ENCODE measurements around the gene RNF213. TPM values are rescaled to one million over a fixed set of nuclear protein-coding genes. Genes with fewer than 3 reads are reported as not detected.

RNF213 gene
- total RNA-seq, 1 donor from 2014 or later = 47.3 TPM

DNA sequence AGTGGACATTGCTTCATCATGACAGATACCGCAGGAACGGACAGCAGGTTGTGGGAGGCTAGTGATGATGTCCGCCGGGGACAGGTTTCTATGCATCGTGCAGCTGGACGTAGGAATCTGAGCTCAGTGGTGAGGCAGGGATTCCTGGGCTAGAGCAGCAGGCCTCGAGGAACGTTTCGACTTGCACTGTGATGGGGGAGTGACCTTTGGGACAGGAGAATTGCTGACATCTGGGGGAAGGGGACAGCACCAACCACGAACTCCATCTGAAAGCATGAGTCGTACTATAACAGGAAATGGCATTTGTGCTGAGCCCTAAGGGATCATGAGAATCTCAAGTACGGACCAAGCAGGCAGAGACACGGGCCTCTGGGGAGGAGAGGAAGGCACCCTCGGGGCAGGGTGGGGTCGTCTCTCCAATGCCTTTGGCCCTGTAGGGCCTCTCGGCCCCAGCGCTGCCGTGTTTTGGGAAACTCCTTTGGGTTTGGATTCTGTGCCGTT is 88.5 kb downstream of the RNF213 start:
- Mint-ChIP-seq H3K4me3 (no peak overlapping the region), H3K4me1 (ENCODE audit: unreplicated experiment) (no peaks in the 10 kb centered on the region), H3K36me3 (peaks cover 32% of the 10 kb centered on the region), H3K27me3 (no peaks in the 10 kb centered on the region), H3K27ac (no peak overlapping the region), H3K9me3 (no peaks in the 10 kb centered on the region)
- DNase-seq (ENCODE audit: extremely low spot score, unreplicated experiment) = no peak
- TF ChIP-seq CTCF (conservative IDR thresholded peaks at IDR 0.05) = no peak

- Mint-ChIP-seq H3K36me3 (peaks cover 27% of the 10 kb centered on the region), H3K4me1 (ENCODE audit: unreplicated experiment) (no peaks in the 10 kb centered on the region), H3K27me3 (no peaks in the 10 kb centered on the region), H3K4me3 (no peak overlapping the region), H3K9me3 (no peaks in the 10 kb centered on the region), H3K27ac (no peak overlapping the region)
- DNase-seq (ENCODE audit: extremely low spot score, unreplicated experiment) = no peak
- no peak for TF ChIP-seq CTCF (conservative IDR thresholded peaks at IDR 0.05)
Measured at GRCh38 chr17:80349751-80350150, 89.1 kb downstream of the RNF213 start.

GRCh38 chr17:80352216-80352895 is 91.7 kb downstream of the RNF213 start:
- Mint-ChIP-seq H3K9me3 (no peaks in the 10 kb centered on the region), H3K4me1 (ENCODE audit: unreplicated experiment) (no peaks in the 10 kb centered on the region), H3K27me3 (no peaks in the 10 kb centered on the region), H3K27ac (no peak overlapping the region), H3K36me3 (peaks cover 17% of the 10 kb centered on the region), H3K4me3 (no peak overlapping the region)
- no peak for DNase-seq (ENCODE audit: extremely low spot score, unreplicated experiment)
- no peak for TF ChIP-seq CTCF (conservative IDR thresholded peaks at IDR 0.05)

- Mint-ChIP-seq H3K4me1 (ENCODE audit: unreplicated experiment) (no peaks in the 10 kb centered on the region), H3K9me3 (no peaks in the 10 kb centered on the region)
Measured at GRCh38 chr17:80352991-80353665, 92.5 kb downstream of the RNF213 start.

GRCh38 chr17:80353718-80354275 is 93.1 kb downstream of the RNF213 start:
- Mint-ChIP-seq H3K36me3 (peaks cover 9% of the 10 kb centered on the region), H3K4me1 (ENCODE audit: unreplicated experiment) (no peaks in the 10 kb centered on the region), H3K27me3 (no peaks in the 10 kb centered on the region), H3K27ac (no peak overlapping the region), H3K4me3 (no peak overlapping the region), H3K9me3 (no peaks in the 10 kb centered on the region)
- no peak for TF ChIP-seq CTCF (conservative IDR thresholded peaks at IDR 0.05)
- DNase-seq (ENCODE audit: extremely low spot score, unreplicated experiment) = no peak

More at GRCh38 chr17:80352991-80353665, 92.5 kb downstream of the RNF213 start:
- TF ChIP-seq CTCF (conservative IDR thresholded peaks at IDR 0.05) = no peak
- Mint-ChIP-seq H3K4me3 (no peak overlapping the region), H3K36me3 (peaks cover 14% of the 10 kb centered on the region), H3K27me3 (no peaks in the 10 kb centered on the region), H3K27ac (no peak overlapping the region)
- no peak for DNase-seq (ENCODE audit: extremely low spot score, unreplicated experiment)

Data from type B pancreatic cell (in vitro differentiated cells).